ENCODE measurements around the gene LMNTD2. TPM values are rescaled to one million over a fixed set of nuclear protein-coding genes. Genes with fewer than 3 reads are reported as not detected.

The LMNTD2 gene
- polyA plus RNA-seq, 1 donor from 2014 or later: 0.61 TPM

- Histone ChIP-seq H3K9ac (ENCODE audit: low read length) (no peak overlapping the region), H3K27ac (ENCODE audit: low read length) (no peak overlapping the region), H3K4me2 (ENCODE audit: low read length) (no peak overlapping the region), H3K79me2 (replicated peaks; ENCODE audit: insufficient read depth, low read length) (no peaks in the 10 kb centered on the region), H3K27me3 (ENCODE audit: insufficient read depth, low read depth, low read length) (no peaks in the 10 kb centered on the region), H3K9me3 (ENCODE audit: low read length) (no peaks in the 10 kb centered on the region), H3K36me3 (ENCODE audit: insufficient read depth, low read length) (no peaks in the 10 kb centered on the region), H4K20me1 (ENCODE audit: insufficient read depth) (no peaks in the 10 kb centered on the region), H3K4me3 (ENCODE audit: low read length) (no peak overlapping the region), H2AFZ (ENCODE audit: low read depth, low read length) (no peak overlapping the region), H3F3A (ENCODE audit: insufficient read depth, low read length, poor library complexity, severe bottlenecking) (no peaks in the 10 kb centered on the region), H3K9me2 (ENCODE audit: insufficient read depth, low read length) (no peaks in the 10 kb centered on the region)
- TF ChIP-seq EZH2 (IDR thresholded peaks at IDR 0.05; ENCODE audit: borderline replicate concordance, insufficient read depth, low read length, poor library complexity, severe bottlenecking) (no peak), EP300 (conservative IDR thresholded peaks at IDR 0.05; ENCODE audit: poor library complexity, severe bottlenecking) (no peak)
- TF ChIP-seq, protein P1, sequence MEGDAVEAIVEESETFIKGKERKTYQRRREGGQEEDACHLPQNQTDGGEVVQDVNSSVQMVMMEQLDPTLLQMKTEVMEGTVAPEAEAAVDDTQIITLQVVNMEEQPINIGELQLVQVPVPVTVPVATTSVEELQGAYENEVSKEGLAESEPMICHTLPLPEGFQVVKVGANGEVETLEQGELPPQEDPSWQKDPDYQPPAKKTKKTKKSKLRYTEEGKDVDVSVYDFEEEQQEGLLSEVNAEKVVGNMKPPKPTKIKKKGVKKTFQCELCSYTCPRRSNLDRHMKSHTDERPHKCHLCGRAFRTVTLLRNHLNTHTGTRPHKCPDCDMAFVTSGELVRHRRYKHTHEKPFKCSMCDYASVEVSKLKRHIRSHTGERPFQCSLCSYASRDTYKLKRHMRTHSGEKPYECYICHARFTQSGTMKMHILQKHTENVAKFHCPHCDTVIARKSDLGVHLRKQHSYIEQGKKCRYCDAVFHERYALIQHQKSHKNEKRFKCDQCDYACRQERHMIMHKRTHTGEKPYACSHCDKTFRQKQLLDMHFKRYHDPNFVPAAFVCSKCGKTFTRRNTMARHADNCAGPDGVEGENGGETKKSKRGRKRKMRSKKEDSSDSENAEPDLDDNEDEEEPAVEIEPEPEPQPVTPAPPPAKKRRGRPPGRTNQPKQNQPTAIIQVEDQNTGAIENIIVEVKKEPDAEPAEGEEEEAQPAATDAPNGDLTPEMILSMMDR (IDR thresholded peaks at IDR 0.05; ENCODE audit: poor library complexity, severe bottlenecking): no peak
Measured at GRCh38 chr11:605286-606129, 45.0 kb upstream of the LMNTD2 start.

GRCh38 chr11:603154-603553 is 42.6 kb upstream of the LMNTD2 start:
- Histone ChIP-seq H3K4me2 (ENCODE audit: low read length) (no peak overlapping the region), H3K36me3 (ENCODE audit: insufficient read depth, low read length) (no peaks in the 10 kb centered on the region), H3K79me2 (replicated peaks; ENCODE audit: insufficient read depth, low read length) (no peaks in the 10 kb centered on the region), H3F3A (ENCODE audit: insufficient read depth, low read length, poor library complexity, severe bottlenecking) (no peaks in the 10 kb centered on the region), H3K9me3 (ENCODE audit: low read length) (no peaks in the 10 kb centered on the region), H3K9me2 (ENCODE audit: insufficient read depth, low read length) (no peaks in the 10 kb centered on the region), H4K20me1 (ENCODE audit: insufficient read depth) (no peaks in the 10 kb centered on the region), H3K9ac (ENCODE audit: low read length) (no peak overlapping the region), H2AFZ (ENCODE audit: low read depth, low read length) (no peak overlapping the region), H3K4me3 (ENCODE audit: low read length) (no peak overlapping the region), H3K27ac (ENCODE audit: low read length) (no peak overlapping the region), H3K27me3 (ENCODE audit: insufficient read depth, low read depth, low read length) (no peaks in the 10 kb centered on the region)
- no peak for TF ChIP-seq MXI1 (conservative IDR thresholded peaks at IDR 0.05; ENCODE audit: poor library complexity, severe bottlenecking)
- no peak for TF ChIP-seq EZH2 (IDR thresholded peaks at IDR 0.05; ENCODE audit: borderline replicate concordance, insufficient read depth, low read length, poor library complexity, severe bottlenecking)
- TF ChIP-seq TAF1 (IDR thresholded peaks at IDR 0.05; ENCODE audit: low read depth): no peak
- no peak for TF ChIP-seq EP300 (conservative IDR thresholded peaks at IDR 0.05; ENCODE audit: poor library complexity, severe bottlenecking)
- TF ChIP-seq, protein P2, sequence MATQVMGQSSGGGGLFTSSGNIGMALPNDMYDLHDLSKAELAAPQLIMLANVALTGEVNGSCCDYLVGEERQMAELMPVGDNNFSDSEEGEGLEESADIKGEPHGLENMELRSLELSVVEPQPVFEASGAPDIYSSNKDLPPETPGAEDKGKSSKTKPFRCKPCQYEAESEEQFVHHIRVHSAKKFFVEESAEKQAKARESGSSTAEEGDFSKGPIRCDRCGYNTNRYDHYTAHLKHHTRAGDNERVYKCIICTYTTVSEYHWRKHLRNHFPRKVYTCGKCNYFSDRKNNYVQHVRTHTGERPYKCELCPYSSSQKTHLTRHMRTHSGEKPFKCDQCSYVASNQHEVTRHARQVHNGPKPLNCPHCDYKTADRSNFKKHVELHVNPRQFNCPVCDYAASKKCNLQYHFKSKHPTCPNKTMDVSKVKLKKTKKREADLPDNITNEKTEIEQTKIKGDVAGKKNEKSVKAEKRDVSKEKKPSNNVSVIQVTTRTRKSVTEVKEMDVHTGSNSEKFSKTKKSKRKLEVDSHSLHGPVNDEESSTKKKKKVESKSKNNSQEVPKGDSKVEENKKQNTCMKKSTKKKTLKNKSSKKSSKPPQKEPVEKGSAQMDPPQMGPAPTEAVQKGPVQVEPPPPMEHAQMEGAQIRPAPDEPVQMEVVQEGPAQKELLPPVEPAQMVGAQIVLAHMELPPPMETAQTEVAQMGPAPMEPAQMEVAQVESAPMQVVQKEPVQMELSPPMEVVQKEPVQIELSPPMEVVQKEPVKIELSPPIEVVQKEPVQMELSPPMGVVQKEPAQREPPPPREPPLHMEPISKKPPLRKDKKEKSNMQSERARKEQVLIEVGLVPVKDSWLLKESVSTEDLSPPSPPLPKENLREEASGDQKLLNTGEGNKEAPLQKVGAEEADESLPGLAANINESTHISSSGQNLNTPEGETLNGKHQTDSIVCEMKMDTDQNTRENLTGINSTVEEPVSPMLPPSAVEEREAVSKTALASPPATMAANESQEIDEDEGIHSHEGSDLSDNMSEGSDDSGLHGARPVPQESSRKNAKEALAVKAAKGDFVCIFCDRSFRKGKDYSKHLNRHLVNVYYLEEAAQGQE (IDR thresholded peaks at IDR 0.05; ENCODE audit: borderline replicate concordance): no peak
- TF ChIP-seq SMC3 (conservative IDR thresholded peaks at IDR 0.05; ENCODE audit: poor library complexity): no peak
